Immature natural killer cell (primary cell): ENCODE results near the gene NRXN3. TPM values are rescaled to one million over a fixed set of nuclear protein-coding genes. Genes with fewer than 3 reads are reported as not detected.

ENCODE experiments used
- DNase-seq, 3 donors: peaks; one replicate each; pipeline ENCODE4 v3.0.0; 2022; ENCODE audit warnings: mixed read lengths in 1 of 3
- H3K27ac Mint-ChIP-seq, 6 donors: one replicate each; pipeline ENCODE4 v1.8.0; 2020; ENCODE audit warnings: mixed read lengths in 6 of 6, mild to moderate bottlenecking in 5 of 6, inconsistent platforms in 4 of 6, moderate library complexity in 3 of 6
- H3K27me3 Mint-ChIP-seq, 3 donors: one replicate each; pipeline ENCODE4 v1.8.0; 2020 to 2021; ENCODE audit warnings: low read depth in 3 of 3, mild to moderate bottlenecking in 3 of 3, mixed read lengths in 3 of 3, moderate library complexity in 3 of 3, inconsistent platforms in 1 of 3
- H3K36me3 Mint-ChIP-seq, 3 donors: one replicate each; pipeline ENCODE4 v1.8.0; 2020; ENCODE audit warnings: mixed read lengths in 3 of 3, inconsistent platforms in 2 of 3, mild to moderate bottlenecking in 2 of 3
- H3K4me1 Mint-ChIP-seq, 2 donors: one replicate each; pipeline ENCODE4 v1.8.0; 2020; ENCODE audit warnings: inconsistent platforms in 2 of 2, mild to moderate bottlenecking in 2 of 2, mixed read lengths in 2 of 2, moderate library complexity in 1 of 2
- H3K4me3 Mint-ChIP-seq, 5 donors: one replicate each; pipeline ENCODE4 v1.8.0; 2020; ENCODE audit warnings: mild to moderate bottlenecking in 5 of 5, mixed read lengths in 5 of 5, inconsistent platforms in 3 of 5, moderate library complexity in 3 of 5
- H3K9me3 Mint-ChIP-seq, 6 donors: one replicate each; pipeline ENCODE4 v1.8.0; 2020; ENCODE audit warnings: mild to moderate bottlenecking in 6 of 6, mixed read lengths in 6 of 6, inconsistent platforms in 4 of 6, moderate library complexity in 3 of 6
- polyA plus RNA-seq, 3 donors: library from polyadenylated mRNA; unstranded; fragments of 300-500 nt; fragmentation: Illumina TruSeq; gene quantifications; one replicate each; pipeline ENCODE4 v1.2.3, GENCODE V29; 2021

Gene NRXN3
- polyA plus RNA-seq, 3 donors from 2014 or later = not detected

DNA sequence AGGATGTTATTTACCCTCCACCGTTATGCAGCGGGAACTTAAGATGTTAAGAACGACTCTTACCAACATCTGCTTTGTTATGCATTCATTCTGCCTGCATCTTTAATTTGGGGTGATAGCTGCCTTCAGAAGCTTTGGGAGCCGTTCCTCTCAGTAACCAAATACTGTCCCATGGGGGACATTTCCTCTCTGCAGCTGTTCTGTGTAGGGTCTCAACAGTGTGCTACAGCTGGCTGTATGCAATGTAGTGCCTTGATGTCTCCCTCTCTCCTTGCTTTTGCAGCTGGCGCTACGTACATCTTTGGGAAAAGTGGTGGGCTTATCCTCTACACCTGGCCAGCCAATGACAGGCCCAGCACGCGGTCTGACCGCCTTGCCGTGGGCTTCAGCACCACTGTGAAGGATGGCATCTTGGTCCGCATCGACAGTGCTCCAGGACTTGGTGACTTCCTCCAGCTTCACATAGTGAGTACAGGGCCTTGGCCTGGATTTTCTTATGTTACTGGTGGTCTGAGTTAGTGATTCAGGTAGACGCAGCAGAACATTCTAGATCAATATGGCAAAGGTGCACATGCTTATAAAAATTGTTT, 1296.9 kb downstream of the NRXN3 start:
- Mint-ChIP-seq H3K36me3 (no peaks in the 10 kb centered on the region), H3K27ac (no peak overlapping the region), H3K9me3 (peaks cover 0 to 18% (median 6%) of the 10 kb centered on the region in 6 donors), H3K4me3 (no peak overlapping the region), H3K4me1 (no peaks in the 10 kb centered on the region), H3K27me3 (no peaks in the 10 kb centered on the region)
- no peak for DNase-seq

DNA sequence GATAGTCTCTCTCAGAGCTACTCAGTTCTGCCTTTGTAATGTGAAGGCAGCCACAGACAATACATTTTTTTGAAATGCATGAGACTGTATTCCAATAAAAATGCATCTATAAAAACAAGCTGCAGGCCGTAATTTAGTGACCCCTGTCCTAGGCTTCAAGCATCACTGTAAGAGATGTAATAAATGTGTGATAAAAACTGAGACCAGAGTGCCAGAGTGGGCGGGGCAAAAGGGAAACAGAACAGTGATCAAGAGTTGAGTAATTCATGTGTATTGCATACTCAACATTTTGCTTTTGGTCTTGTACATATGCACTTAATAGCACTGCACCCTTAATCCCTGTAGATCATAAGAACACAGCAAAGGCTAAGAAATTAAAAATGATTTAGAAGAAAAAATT, 1297.7 kb downstream of the NRXN3 start:
- H3K4me1 Mint-ChIP-seq = no peaks in the 10 kb centered on the region
- no peaks in the 10 kb centered on the region for H3K27me3 Mint-ChIP-seq
- peaks cover 0 to 18% (median 6%) of the 10 kb centered on the region in 6 donors for H3K9me3 Mint-ChIP-seq
- H3K4me3 Mint-ChIP-seq = no peak overlapping the region
- no peaks in the 10 kb centered on the region for H3K36me3 Mint-ChIP-seq
- DNase-seq = no peak
- no peak overlapping the region for H3K27ac Mint-ChIP-seq

DNA sequence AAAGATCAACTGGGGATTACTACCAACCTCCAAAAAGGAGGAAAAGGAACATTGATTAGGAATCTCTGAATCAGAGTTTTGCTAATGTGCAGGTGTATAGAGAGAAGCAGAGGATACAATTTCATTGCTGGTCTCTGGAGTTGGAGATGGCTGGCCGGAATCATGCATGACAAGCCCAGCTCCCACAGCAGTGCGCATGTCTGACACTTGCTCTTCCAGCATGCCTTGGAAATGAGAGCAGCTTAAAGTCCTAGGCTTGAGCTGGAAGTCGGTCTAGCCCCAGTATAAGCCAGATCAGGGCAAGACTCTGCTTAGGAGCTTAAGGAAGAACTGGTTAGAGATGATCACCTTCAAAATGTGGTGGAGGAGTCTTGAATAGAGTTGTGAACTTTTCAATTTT, 1298.3 kb downstream of the NRXN3 start:
- Mint-ChIP-seq H3K9me3 (peaks cover 0 to 18% (median 6%) of the 10 kb centered on the region in 6 donors), H3K27ac (no peak overlapping the region), H3K27me3 (no peaks in the 10 kb centered on the region), H3K4me1 (no peaks in the 10 kb centered on the region), H3K4me3 (no peak overlapping the region), H3K36me3 (no peaks in the 10 kb centered on the region)
- DNase-seq = no peak

DNA sequence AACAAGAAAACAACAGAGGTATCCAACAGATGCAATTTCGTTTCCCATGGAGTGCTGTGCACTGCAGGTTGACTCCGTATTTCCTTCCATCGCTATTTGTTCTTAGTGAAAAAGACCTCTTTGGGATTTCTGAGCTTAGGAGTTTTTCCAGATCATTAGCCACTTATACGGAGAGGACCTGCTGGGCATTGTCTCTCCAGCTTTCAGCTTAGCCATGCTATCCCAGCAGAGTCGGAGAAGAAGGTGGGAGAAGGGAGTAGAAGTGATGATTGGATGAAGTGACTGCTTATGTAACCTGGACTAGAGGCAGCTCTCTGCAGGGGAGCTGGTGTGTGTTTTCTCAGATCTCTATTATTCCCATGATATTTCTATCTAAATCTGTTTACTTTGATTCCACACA, 1303.5 kb downstream of the NRXN3 start:
- Mint-ChIP-seq H3K4me1 (no peaks in the 10 kb centered on the region), H3K27ac (no peak overlapping the region), H3K4me3 (no peak overlapping the region), H3K36me3 (no peaks in the 10 kb centered on the region), H3K9me3 (peaks cover 5 to 21% (median 9%) of the 10 kb centered on the region in 6 donors), H3K27me3 (no peaks in the 10 kb centered on the region)
- no peak for DNase-seq

DNA sequence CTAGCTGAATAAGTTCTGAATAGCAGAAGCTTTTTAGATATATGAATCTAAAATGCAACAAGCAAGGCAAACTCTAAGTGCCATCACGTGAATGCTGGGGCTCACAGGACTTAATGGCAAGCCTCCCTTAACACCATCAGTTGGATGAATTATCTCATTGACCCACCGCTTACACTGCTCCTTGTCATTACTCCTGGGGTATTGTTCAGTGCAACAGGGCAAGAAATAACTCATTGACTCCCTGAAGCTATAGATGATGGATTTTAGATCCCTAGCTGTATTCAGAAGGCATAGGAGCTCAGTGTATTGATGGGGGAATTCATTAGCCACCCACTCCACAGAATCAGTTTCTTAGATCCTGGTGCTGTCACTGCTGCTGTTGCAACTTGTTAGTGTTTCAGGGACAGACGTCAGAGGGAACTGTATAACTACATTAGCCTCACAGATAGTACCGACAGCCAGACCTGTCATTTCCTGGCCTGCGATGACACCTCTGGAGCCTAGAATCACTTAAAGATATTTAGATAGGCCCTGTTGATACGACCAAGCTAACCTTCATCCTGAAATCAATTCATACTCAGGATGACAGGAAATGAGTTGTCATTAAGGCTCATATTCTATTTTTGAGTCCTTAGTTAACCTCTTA, 1305.8 kb downstream of the NRXN3 start:
- no peak for DNase-seq
- H3K27me3 Mint-ChIP-seq = no peaks in the 10 kb centered on the region
- no peak overlapping the region for H3K4me3 Mint-ChIP-seq
- no peaks in the 10 kb centered on the region for H3K36me3 Mint-ChIP-seq
- peaks cover 3 to 25% (median 7%) of the 10 kb centered on the region in 6 donors for H3K9me3 Mint-ChIP-seq
- no peaks in the 10 kb centered on the region for H3K4me1 Mint-ChIP-seq
- no peak overlapping the region for H3K27ac Mint-ChIP-seq

DNA sequence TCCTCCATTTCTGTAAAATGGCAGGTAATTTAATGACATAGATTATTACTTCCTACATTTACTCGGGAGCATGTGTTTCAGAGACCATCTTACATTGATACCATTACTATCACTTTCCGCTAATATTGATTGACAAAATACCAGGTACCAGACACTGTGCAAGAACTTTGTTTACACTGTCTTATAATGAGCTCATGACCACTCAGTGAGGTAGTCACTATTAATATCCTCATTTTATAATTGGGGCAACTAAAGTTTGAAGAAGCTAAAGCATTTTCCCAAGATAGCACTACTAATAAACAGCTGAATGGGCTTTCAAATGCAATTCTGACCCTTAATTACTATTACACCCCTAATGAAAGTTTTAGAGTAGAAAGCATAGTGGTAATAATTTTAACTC, 1306.4 kb downstream of the NRXN3 start:
- no peak for DNase-seq
- Mint-ChIP-seq H3K27ac (no peak overlapping the region), H3K36me3 (no peaks in the 10 kb centered on the region), H3K4me3 (no peak overlapping the region), H3K27me3 (no peaks in the 10 kb centered on the region), H3K4me1 (no peaks in the 10 kb centered on the region), H3K9me3 (peaks cover 3 to 25% (median 7%) of the 10 kb centered on the region in 6 donors)

DNA sequence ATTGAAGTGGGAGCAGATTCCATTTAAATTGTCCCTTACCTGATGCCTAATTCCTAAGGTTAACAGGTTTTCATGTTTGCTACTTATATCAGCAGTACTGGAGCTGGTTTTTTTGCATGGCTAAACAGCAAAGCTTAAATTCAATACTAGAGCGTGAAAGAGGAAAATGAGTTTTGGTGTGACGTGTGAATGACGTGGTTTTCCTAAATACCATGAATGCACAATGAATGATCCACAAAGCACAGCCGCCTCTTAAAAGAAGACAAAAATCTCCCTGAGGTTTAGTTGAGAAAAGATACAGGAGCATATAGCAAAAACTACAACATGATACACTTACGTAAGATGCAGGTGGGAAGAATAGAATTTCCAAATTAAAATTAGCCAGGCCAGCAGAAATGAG, 1310.0 kb downstream of the NRXN3 start:
- Mint-ChIP-seq H3K4me3 (no peak overlapping the region), H3K27me3 (peaks cover 0 to 4% (median 0%) of the 10 kb centered on the region in 3 donors), H3K27ac (no peak overlapping the region), H3K36me3 (no peaks in the 10 kb centered on the region), H3K9me3 (peaks cover 0 to 31% (median 9%) of the 10 kb centered on the region in 6 donors), H3K4me1 (no peaks in the 10 kb centered on the region)
- DNase-seq = no peak

DNA sequence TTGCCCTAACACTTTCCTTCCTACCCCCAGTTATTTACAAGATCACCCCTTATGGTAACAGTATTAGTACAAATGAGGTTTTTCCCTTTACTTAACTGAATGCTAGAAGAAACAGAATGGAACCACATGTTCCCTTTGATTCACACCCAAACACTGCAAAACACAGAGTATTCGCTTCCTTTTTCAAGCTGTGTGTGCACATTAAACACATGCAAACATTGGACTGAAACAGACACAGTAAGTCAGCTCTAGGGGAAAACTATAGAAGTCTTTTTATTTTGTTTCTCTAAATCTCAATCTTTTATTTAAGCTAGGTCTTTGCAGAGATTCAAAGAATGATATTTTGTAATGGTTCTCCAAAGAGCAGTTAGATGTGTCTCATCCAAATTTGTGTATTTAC, 1312.7 kb downstream of the NRXN3 start:
- Mint-ChIP-seq H3K9me3 (peaks cover 0 to 38% (median 7%) of the 10 kb centered on the region in 6 donors), H3K27me3 (peaks cover 0 to 4% (median 0%) of the 10 kb centered on the region in 3 donors), H3K4me1 (no peaks in the 10 kb centered on the region), H3K36me3 (no peaks in the 10 kb centered on the region), H3K4me3 (no peak overlapping the region), H3K27ac (no peak overlapping the region)
- DNase-seq = no peak

DNA sequence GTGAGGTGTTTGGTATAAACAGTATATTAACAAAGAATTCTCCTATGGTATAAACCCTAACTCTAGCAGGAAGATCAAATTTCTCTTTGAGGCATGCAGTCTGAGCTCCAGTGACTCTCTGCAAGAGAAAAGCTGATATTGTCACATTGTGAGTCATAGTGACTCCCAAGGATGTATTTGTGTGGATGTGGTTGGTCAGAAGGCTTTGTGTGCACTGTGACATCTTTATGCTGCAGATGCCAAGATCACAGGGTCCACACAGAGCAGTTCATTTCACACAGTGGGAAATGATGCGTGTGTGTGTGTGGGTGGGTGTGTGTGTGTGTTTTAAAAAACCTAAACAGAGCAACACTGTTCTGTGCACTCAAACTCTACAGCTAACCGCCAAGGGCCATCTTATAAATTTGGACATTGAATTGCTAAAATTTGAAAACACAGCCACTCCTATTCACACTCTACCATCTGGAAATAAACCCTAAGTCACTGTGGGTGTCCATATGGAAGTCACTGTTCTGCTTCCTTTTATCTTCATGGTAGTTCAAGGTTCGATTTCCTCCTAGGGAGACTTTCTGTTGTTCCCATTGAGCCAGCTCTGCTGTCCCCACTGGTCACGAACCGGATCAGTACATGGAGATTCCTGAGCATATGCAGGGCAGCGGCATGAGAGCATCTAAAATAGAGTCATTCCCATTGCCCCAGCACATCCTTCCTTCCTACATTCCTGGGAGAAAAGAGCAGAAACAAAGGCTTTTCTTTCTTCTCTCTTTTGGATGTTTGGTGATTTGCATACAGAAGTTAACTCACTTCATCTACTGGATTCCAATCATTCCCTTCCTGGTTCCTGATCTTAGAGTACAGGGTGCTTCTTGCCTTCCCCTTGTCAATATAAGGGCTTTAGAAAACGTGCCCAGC, 1313.6 kb downstream of the NRXN3 start:
- no peak overlapping the region for H3K4me3 Mint-ChIP-seq
- H3K4me1 Mint-ChIP-seq = no peaks in the 10 kb centered on the region
- DNase-seq = no peak
- H3K9me3 Mint-ChIP-seq = peaks cover 2 to 46% (median 9%) of the 10 kb centered on the region in 6 donors
- peaks cover 0 to 4% (median 0%) of the 10 kb centered on the region in 3 donors for H3K27me3 Mint-ChIP-seq
- H3K36me3 Mint-ChIP-seq = no peaks in the 10 kb centered on the region
- H3K27ac Mint-ChIP-seq = no peak overlapping the region

DNA sequence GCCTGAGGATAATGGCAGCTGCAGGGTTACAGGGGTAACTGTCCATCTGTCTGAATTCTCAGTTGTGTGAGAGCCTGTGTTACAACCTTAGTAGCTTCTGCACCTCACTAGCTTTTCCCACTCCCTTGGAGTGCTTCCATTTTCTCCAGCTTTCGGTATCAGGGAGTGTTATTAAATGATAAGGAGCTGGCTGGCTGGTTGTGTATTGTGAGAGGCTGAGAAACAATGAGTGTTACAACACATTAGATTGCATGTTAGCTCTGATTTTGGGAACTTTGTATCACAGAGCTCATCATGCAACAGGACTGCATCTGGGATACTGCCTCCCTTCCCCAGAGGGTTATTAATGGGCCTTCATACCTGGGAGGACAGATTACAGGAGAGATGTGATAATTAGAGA, 1317.5 kb downstream of the NRXN3 start:
- Mint-ChIP-seq H3K27me3 (peaks cover 0 to 4% (median 0%) of the 10 kb centered on the region in 3 donors), H3K9me3 (peaks cover 1 to 41% (median 11%) of the 10 kb centered on the region in 6 donors), H3K4me1 (no peaks in the 10 kb centered on the region), H3K4me3 (no peak overlapping the region), H3K27ac (no peak overlapping the region), H3K36me3 (no peaks in the 10 kb centered on the region)
- no peak for DNase-seq

DNA sequence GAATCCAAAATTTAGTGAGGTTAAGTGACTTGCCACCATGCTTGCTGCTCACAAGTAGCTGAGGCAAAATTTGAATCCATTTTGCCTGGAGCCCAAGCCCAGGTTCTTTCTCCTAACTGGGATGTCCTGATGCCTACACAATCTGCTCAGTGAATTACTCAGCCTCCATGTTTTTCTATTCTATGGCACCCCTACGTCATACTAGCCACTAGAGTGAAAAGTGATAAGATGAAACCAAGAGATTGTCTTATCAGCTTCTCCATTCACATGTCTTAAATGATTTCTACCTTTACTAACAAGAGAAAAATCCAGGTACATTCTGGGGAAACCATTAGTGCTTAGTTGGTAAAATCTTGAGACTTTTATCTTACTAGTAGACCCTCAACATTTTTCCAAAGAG, 1321.0 kb downstream of the NRXN3 start:
- Mint-ChIP-seq H3K4me3 (no peak overlapping the region), H3K27ac (no peak overlapping the region), H3K4me1 (no peaks in the 10 kb centered on the region), H3K27me3 (no peaks in the 10 kb centered on the region), H3K36me3 (no peaks in the 10 kb centered on the region), H3K9me3 (peaks cover 0 to 38% (median 10%) of the 10 kb centered on the region in 6 donors)
- no peak for DNase-seq

DNA sequence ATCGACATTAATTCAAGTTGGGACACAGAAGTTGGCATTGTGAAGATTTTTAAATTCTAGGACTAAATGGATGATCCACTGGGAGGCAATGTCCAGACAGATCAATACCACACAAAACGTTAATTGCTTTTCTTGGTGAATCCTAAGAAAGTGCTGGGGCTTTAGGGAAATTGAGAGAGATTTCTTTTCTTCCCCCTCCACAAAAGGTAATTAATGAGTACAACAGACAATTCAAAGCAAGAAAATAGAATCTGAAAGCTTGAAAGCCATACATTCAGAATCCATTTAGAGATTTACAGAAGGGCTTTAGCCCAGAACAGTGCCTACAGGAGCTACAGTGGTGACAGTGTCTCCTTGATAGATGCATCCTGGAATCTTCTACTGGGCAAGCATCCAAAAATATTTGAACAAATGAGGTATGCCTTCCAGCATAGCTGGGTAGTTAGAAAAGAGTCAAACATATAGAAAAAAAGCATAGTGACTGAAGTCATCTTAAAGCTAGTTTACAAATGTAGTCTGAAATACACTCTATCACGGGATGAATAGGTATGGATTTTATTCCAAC, 1323.0 kb downstream of the NRXN3 start:
- Mint-ChIP-seq H3K9me3 (peaks cover 0 to 35% (median 10%) of the 10 kb centered on the region in 6 donors), H3K4me1 (no peaks in the 10 kb centered on the region), H3K27ac (no peak overlapping the region), H3K36me3 (no peaks in the 10 kb centered on the region), H3K27me3 (no peaks in the 10 kb centered on the region), H3K4me3 (no peak overlapping the region)
- DNase-seq = no peak

DNA sequence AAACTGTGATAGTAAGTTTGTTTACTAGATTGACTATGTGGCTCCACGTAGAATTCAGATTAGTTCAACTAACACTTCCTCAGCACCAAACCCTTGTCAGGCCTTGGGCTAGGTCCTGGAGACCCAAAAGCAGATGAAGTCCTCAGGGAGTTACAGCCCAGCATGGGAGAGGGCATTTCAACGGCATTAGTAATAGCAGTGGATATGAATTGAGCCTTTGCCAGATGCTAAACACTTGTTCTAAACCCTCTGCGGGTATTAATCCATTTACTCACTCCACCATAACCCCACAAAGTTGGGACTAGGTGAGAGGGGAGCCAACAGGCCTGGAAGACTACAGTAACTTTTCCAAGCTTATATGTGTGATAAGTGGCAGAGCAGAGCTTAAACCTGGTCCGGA, 1326.5 kb downstream of the NRXN3 start:
- Mint-ChIP-seq H3K36me3 (no peaks in the 10 kb centered on the region), H3K4me1 (no peaks in the 10 kb centered on the region), H3K4me3 (no peak overlapping the region), H3K27ac (no peak overlapping the region), H3K9me3 (peaks cover 2 to 32% (median 5%) of the 10 kb centered on the region in 6 donors), H3K27me3 (peaks cover 0 to 3% (median 2%) of the 10 kb centered on the region in 3 donors)
- DNase-seq = no peak

DNA sequence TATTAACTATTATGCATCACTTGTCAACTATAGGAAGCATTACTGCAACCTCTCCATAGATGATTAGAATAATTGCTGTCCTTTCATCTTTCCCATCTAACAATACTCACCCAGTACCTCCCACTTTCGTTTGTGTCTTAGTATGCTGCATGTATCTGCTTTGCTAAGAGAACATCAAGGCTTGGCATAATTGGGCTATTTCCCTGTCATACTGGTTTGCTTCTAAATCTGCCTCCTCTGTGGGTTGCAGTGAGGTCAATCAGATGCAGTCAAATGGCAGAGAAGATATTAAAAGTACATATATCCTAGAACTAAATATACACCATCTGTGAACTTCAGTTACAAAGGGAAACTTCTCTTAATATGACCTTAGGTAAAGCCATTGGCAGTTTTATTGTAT, 1330.3 kb downstream of the NRXN3 start:
- H3K27me3 Mint-ChIP-seq = peaks cover 0 to 6% (median 3%) of the 10 kb centered on the region in 3 donors

More for the DNA sequence above, 1330.3 kb downstream of the NRXN3 start:
- Mint-ChIP-seq H3K9me3 (peaks cover 3 to 36% (median 14%) of the 10 kb centered on the region in 6 donors), H3K4me3 (no peak overlapping the region), H3K4me1 (no peaks in the 10 kb centered on the region), H3K27ac (no peak overlapping the region), H3K36me3 (no peaks in the 10 kb centered on the region)
- no peak for DNase-seq
